HEK293 (cell line): ENCODE measurements around the gene C19orf25.

Experiments used
- CTCF ChIA-PET: fragments of 350-600 bp; formaldehyde crosslinking; extraction: SDS; loops from one replicate; lab custom pipeline; 2021; ENCODE audit warnings: antibody characterized with exemption; lab: Yijun Ruan, JAX
- POLR2A ChIA-PET: fragments of 300-600 bp; formaldehyde crosslinking; extraction: SDS; loops from one replicate; lab custom pipeline; 2020; ENCODE audit warnings: antibody characterized with exemption, inconsistent platforms; lab: Yijun Ruan, JAX
- H3K27ac ChIP-seq: fragments of 200-500 bp; sonication (Bioruptor generic); 2 replicates; pipeline ENCODE4 v1.5.1; 2014; ENCODE audit warnings: low read depth, low read length, control low read depth, inconsistent platforms; ENCODE audit errors: extremely low read depth
- H3K36me3 ChIP-seq, 2 experiments: fragments of 200-500 bp in 1 of 2; sonication (Bioruptor generic) in 1 of 2; 1 replicate in 1 of 2; 2 replicates in 1 of 2; pipeline ENCODE4 v1.5.1; 2014 to 2017; ENCODE audit warnings: inconsistent platforms in 2 of 2, low read length in 2 of 2; ENCODE audit not compliant: control insufficient read depth in 2 of 2, insufficient read depth in 1 of 2
- H3K4me1 ChIP-seq: fragments of 200-500 bp; sonication (Bioruptor generic); 2 replicates; pipeline ENCODE4 v1.5.1; 2014; ENCODE audit warnings: mild to moderate bottlenecking, low read length, inconsistent platforms; ENCODE audit not compliant: control insufficient read depth, insufficient read depth
- H3K4me3 ChIP-seq: 2 replicates; pipeline ENCODE4 v1.5.1; 2011; ENCODE audit warnings: low read depth, mild to moderate bottlenecking, control low read depth, low read length, moderate library complexity
- H3K9me3 ChIP-seq: fragments of 200-500 bp; sonication (Bioruptor generic); 2 replicates; pipeline ENCODE4 v1.5.1; 2014; ENCODE audit warnings: low read depth, low read length, inconsistent platforms; ENCODE audit not compliant: control insufficient read depth, insufficient read depth
- BCL11B ChIP-seq: fragments of 450-650 bp; formaldehyde crosslinking; IDR thresholded peaks from 2 replicates; pipeline ENCODE4 v1.5.1; 2016; ENCODE audit warnings: low read depth, missing biosample characterization, missing genetic modification characterization
- CTCF ChIP-seq: fragments of 450-650 bp; formaldehyde crosslinking; IDR thresholded peaks from 2 replicates; pipeline ENCODE4 v1.5.1; 2016; ENCODE audit warnings: missing biosample characterization, missing genetic modification characterization
- GFI1B ChIP-seq: fragments of 450-650 bp; formaldehyde crosslinking; IDR thresholded peaks from 2 replicates; pipeline ENCODE4 v1.5.1; 2016; ENCODE audit warnings: missing biosample characterization, missing genetic modification characterization
- REST ChIP-seq: fragments of 450-650 bp; formaldehyde crosslinking; IDR thresholded peaks from 2 replicates; pipeline ENCODE4 v1.5.1; 2016; ENCODE audit warnings: missing biosample characterization, missing genetic modification characterization
- SP7 ChIP-seq: fragments of 450-650 bp; formaldehyde crosslinking; IDR thresholded peaks from 2 replicates; pipeline ENCODE4 v1.5.1; 2016; ENCODE audit warnings: missing biosample characterization, missing genetic modification characterization
- TCF7L2 ChIP-seq: IDR thresholded peaks from 2 replicates; pipeline ENCODE4 v1.6.1; 2011; ENCODE audit warnings: low read depth, mild to moderate bottlenecking, inconsistent platforms, low read length, moderate library complexity, borderline replicate concordance
- ZBTB1 ChIP-seq: fragments of 450-650 bp; formaldehyde crosslinking; IDR thresholded peaks from 2 replicates; pipeline ENCODE4 v1.5.1; 2016; ENCODE audit warnings: missing biosample characterization, missing genetic modification characterization
- ZBTB17 ChIP-seq: fragments of 450-650 bp; formaldehyde crosslinking; IDR thresholded peaks from 2 replicates; pipeline ENCODE4 v1.5.1; 2016; ENCODE audit warnings: missing biosample characterization, missing genetic modification characterization
- ZBTB21 ChIP-seq: fragments of 450-650 bp; formaldehyde crosslinking; IDR thresholded peaks from 2 replicates; pipeline ENCODE4 v1.5.1; 2017; ENCODE audit warnings: missing biosample characterization, missing genetic modification characterization
- ZFP69B ChIP-seq: fragments of 450-650 bp; formaldehyde crosslinking; IDR thresholded peaks from 2 replicates; pipeline ENCODE4 v1.5.1; 2016; ENCODE audit warnings: missing biosample characterization, missing genetic modification characterization
- ZNF140 ChIP-seq: fragments of 450-650 bp; formaldehyde crosslinking; IDR thresholded peaks from 2 replicates; pipeline ENCODE4 v1.5.1; 2016; ENCODE audit warnings: missing biosample characterization, missing genetic modification characterization
- ZNF24 ChIP-seq: fragments of 450-650 bp; formaldehyde crosslinking; IDR thresholded peaks from 2 replicates; pipeline ENCODE4 v1.5.1; 2016; ENCODE audit warnings: missing biosample characterization, missing genetic modification characterization
- ZNF335 ChIP-seq: fragments of 450-650 bp; formaldehyde crosslinking; conservative IDR thresholded peaks from 2 replicates; pipeline ENCODE4 v1.5.1; 2016; ENCODE audit warnings: missing biosample characterization, missing genetic modification characterization
- ZNF37A ChIP-seq: fragments of 450-650 bp; IDR thresholded peaks from 2 replicates; pipeline ENCODE4 v1.5.1; 2018; ENCODE audit warnings: missing biosample characterization, missing genetic modification characterization
- ZNF391 ChIP-seq: fragments of 450-650 bp; formaldehyde crosslinking; IDR thresholded peaks from 2 replicates; pipeline ENCODE4 v1.5.1; 2016; ENCODE audit warnings: low read depth, missing biosample characterization, missing genetic modification characterization, borderline replicate concordance
- ZNF398 ChIP-seq: fragments of 450-650 bp; formaldehyde crosslinking; IDR thresholded peaks from 2 replicates; pipeline ENCODE4 v1.5.1; 2017; ENCODE audit warnings: missing biosample characterization, missing genetic modification characterization
- ZNF558 ChIP-seq: fragments of 450-650 bp; formaldehyde crosslinking; IDR thresholded peaks from 2 replicates; pipeline ENCODE4 v1.5.1; 2016; ENCODE audit warnings: missing biosample characterization, missing genetic modification characterization
- ZNF580 ChIP-seq: fragments of 450-650 bp; formaldehyde crosslinking; IDR thresholded peaks from 2 replicates; pipeline ENCODE4 v1.5.1; 2016; ENCODE audit warnings: missing biosample characterization, missing genetic modification characterization
- ZNF626 ChIP-seq: fragments of 450-650 bp; sonication (Bioruptor Pico); formaldehyde crosslinking; IDR thresholded peaks from 2 replicates; pipeline ENCODE4 v1.5.1; 2018; ENCODE audit warnings: missing biosample characterization, missing genetic modification characterization, inconsistent platforms
- ZNF639 ChIP-seq: fragments of 450-650 bp; formaldehyde crosslinking; IDR thresholded peaks from 2 replicates; pipeline ENCODE4 v1.5.1; 2016; ENCODE audit warnings: missing biosample characterization, missing genetic modification characterization
- ZNF658 ChIP-seq: fragments of 450-650 bp; formaldehyde crosslinking; IDR thresholded peaks from 2 replicates; pipeline ENCODE4; 2016; ENCODE audit warnings: missing biosample characterization, missing genetic modification characterization
- ZNF692 ChIP-seq: fragments of 450-650 bp; formaldehyde crosslinking; IDR thresholded peaks from 2 replicates; pipeline ENCODE4 v1.5.1; 2016; ENCODE audit warnings: missing biosample characterization, missing genetic modification characterization
- ZNF785 ChIP-seq: fragments of 450-650 bp; formaldehyde crosslinking; IDR thresholded peaks from 2 replicates; pipeline ENCODE4 v1.5.1; 2016; ENCODE audit warnings: missing biosample characterization, missing genetic modification characterization
- ZNF843 ChIP-seq: fragments of 450-650 bp; formaldehyde crosslinking; IDR thresholded peaks from 2 replicates; pipeline ENCODE4 v1.5.1; 2016; ENCODE audit warnings: missing biosample characterization, missing genetic modification characterization
- ZSCAN30 ChIP-seq: fragments of 450-650 bp; IDR thresholded peaks from 2 replicates; pipeline ENCODE4 v1.5.1; 2018; ENCODE audit warnings: missing biosample characterization, mild to moderate bottlenecking, missing genetic modification characterization, moderate library complexity

The C19orf25 gene

GRCh38 chr19:1478934-1479707, at the start of gene C19orf25:
C19orf25 (minus strand) TSS chr19:1479215; CDS start chr19:1478903, 312 bp downstream.
- H3K27ac ChIP-seq, result peak within 1 kb of the TSS; percentile 90
- no peaks in the 10 kb centered on the region for H3K4me1 ChIP-seq
- POLR2A ChIA-PET, result no interaction called here
- H3K36me3 ChIP-seq, result peaks cover 4 to 28% of the 10 kb centered on the region in 2 experiments; a peak in 2 of 3 replicates
- CTCF ChIA-PET, result interaction anchor here (0.6 kb wide), 1 partner anchor 15 kb away, joined by 4 read pairs; no protein-coding TSS in a partner anchor
- H3K4me3 ChIP-seq, result peak within 1 kb of the TSS; percentile 60
- no peaks in the 10 kb centered on the region for H3K9me3 ChIP-seq
- TF ChIP-seq ZNF843 (tag by site-specific recombination), result no peak
- peak; percentile 85; the same call in 1 of the 2 replicates for TF ChIP-seq ZSCAN30
- TF ChIP-seq BCL11B, result peak; percentile 74; the same call in 1 of the 2 replicates
- no peak; the same call in 1 of the 2 replicates for TF ChIP-seq ZNF335 (tag by site-specific recombination)
- peak; percentile 80; the same call in 1 of the 2 replicates for TF ChIP-seq ZNF24 (tag by site-specific recombination)
- no peak for TF ChIP-seq ZNF558 (tag by site-specific recombination)
- no peak for TF ChIP-seq TCF7L2
- 0 out of 2 replicates have a peak, but pooled peaks have one; percentile 11 for TF ChIP-seq CTCF (tag by site-specific recombination)
- TF ChIP-seq ZNF37A, result no peak
- TF ChIP-seq ZNF785 (tag by site-specific recombination), result 0 out of 2 replicates have a peak, but pooled peaks have one; percentile 72
- peak; percentile 93 for TF ChIP-seq ZBTB17 (tag by site-specific recombination)
- peak; percentile 47; the same call in 1 of the 2 replicates for TF ChIP-seq ZBTB21 (tag by site-specific recombination)
- 0 out of 2 replicates have a peak, but pooled peaks have one; percentile 51 for TF ChIP-seq ZNF639 (tag by site-specific recombination)
- no peak for TF ChIP-seq ZBTB1 (tag by site-specific recombination)
- peak; percentile 14; the same call in 1 of the 2 replicates for TF ChIP-seq ZNF391
- no peak for TF ChIP-seq ZNF626 (tag by site-specific recombination)
- no peak for TF ChIP-seq ZNF140 (tag by site-specific recombination)
- no peak for TF ChIP-seq ZNF658 (tag by site-specific recombination)
- TF ChIP-seq ZNF692 (tag by site-specific recombination), result peak; percentile 82
- peak; percentile 86 for TF ChIP-seq SP7 (tag by site-specific recombination)
- no peak; the same call in 1 of the 2 replicates for TF ChIP-seq ZNF398 (tag by site-specific recombination)
- TF ChIP-seq ZNF580 (tag by site-specific recombination), result peak; percentile 81; the same call in 1 of the 2 replicates
- peak; percentile 85 for TF ChIP-seq REST
- TF ChIP-seq GFI1B (tag by site-specific recombination), result no peak
- peak; percentile 73; the same call in 1 of the 2 replicates for TF ChIP-seq ZFP69B (tag by site-specific recombination)
